ENCODE data around the gene PATJ. TPM values are rescaled to one million over a fixed set of nuclear protein-coding genes. Genes with fewer than 3 reads are reported as not detected.

PATJ gene
- polyA plus RNA-seq, 1 donor (not counting 4 experiments of a cell fraction or from before 2014, with no cell fraction given): 28.1 TPM

GRCh38 chr1:61816191-61816590 lies 73.9 kb downstream of the PATJ start:
- Histone ChIP-seq H3K36me3 (ENCODE audit: control insufficient read depth in 2 of 2, extremely low read depth in 1 of 2, insufficient read depth in 2 of 2, low read length in 2 of 2) (peaks cover 9 to 15% of the 10 kb centered on the region in 2 experiments), H3K9ac (ENCODE audit: control insufficient read depth, extremely low read depth, insufficient read depth, low read length) (no peak overlapping the region), H3K4me1 (ENCODE audit: control insufficient read depth, extremely low read depth, insufficient read depth, low read length) (no peaks in the 10 kb centered on the region), H3K4me3 (ENCODE audit: control insufficient read depth in 2 of 3, extremely low read depth in 1 of 3, insufficient read depth in 2 of 3, low read depth in 1 of 3, low read length in 3 of 3) (no peak overlapping the region), H3K4me2 (ENCODE audit: control insufficient read depth, extremely low read depth, insufficient read depth, low read depth, low read length) (no peak overlapping the region), H2AFZ (ENCODE audit: control insufficient read depth, low read length) (no peak overlapping the region), H3K9me3 (ENCODE audit: control insufficient read depth, low read depth, low read length) (no peaks in the 10 kb centered on the region), H4K20me1 (ENCODE audit: control insufficient read depth, extremely low read depth, insufficient read depth, low read length) (no peaks in the 10 kb centered on the region), H3K9me1 (ENCODE audit: control insufficient read depth, extremely low read depth, insufficient read depth, low read length) (no peaks in the 10 kb centered on the region), H3K27me3 (ENCODE audit: control insufficient read depth, extremely low read depth, insufficient read depth, low read length) (no peaks in the 10 kb centered on the region), H3K79me2 (ENCODE audit: control insufficient read depth, insufficient read depth, low read length) (no peaks in the 10 kb centered on the region), H3K27ac (ENCODE audit: control insufficient read depth, insufficient read depth, low read length) (no peak overlapping the region)
- TF ChIP-seq, protein P1, sequence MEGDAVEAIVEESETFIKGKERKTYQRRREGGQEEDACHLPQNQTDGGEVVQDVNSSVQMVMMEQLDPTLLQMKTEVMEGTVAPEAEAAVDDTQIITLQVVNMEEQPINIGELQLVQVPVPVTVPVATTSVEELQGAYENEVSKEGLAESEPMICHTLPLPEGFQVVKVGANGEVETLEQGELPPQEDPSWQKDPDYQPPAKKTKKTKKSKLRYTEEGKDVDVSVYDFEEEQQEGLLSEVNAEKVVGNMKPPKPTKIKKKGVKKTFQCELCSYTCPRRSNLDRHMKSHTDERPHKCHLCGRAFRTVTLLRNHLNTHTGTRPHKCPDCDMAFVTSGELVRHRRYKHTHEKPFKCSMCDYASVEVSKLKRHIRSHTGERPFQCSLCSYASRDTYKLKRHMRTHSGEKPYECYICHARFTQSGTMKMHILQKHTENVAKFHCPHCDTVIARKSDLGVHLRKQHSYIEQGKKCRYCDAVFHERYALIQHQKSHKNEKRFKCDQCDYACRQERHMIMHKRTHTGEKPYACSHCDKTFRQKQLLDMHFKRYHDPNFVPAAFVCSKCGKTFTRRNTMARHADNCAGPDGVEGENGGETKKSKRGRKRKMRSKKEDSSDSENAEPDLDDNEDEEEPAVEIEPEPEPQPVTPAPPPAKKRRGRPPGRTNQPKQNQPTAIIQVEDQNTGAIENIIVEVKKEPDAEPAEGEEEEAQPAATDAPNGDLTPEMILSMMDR (optimal IDR thresholded peaks at IDR 0.05 in 1 of 3, IDR thresholded peaks at IDR 0.05 in 1 of 3, conservative IDR thresholded peaks at IDR 0.05 in 1 of 3; ENCODE audit: extremely low read depth in 1 of 3, insufficient read depth in 2 of 3, low read length in 3 of 3): no peak
- TF ChIP-seq EZH2 (IDR thresholded peaks at IDR 0.05; ENCODE audit: low read length): no peak
- no peak for DNase-seq (ENCODE audit: low read depth, low spot score)
- no peak for FAIRE-seq
- dilution Hi-C loops (cut with MboI; ENCODE audit: extremely low pct_ligation_motif_present, low sequenced_read_pairs): no loop called here

DNA sequence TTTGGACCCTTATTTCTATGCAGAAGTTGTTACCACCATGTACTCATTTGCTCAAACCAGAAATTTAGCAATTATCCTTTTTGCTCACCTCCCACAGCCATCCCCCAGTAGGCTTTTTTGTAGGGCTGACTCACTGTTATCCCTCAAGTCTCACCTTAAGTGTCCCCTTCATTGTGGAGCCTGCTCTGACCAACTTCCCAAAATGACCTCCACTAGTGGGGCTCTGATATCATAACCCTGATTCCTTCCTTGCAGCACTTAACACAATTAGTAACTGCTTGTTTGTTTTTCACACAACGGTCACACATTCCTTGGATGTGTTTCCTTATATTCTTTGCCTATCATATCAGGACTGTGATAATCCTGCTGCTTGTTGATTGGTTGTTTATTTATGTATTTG lies 76.7 kb downstream of the PATJ start:
- no peaks in the 10 kb centered on the region for H3K4me1 ChIP-seq (ENCODE audit: control insufficient read depth, extremely low read depth, insufficient read depth, low read length)
- H3K4me3 ChIP-seq (ENCODE audit: control insufficient read depth in 2 of 3, extremely low read depth in 1 of 3, insufficient read depth in 2 of 3, low read depth in 1 of 3, low read length in 3 of 3): no peak overlapping the region
- TF ChIP-seq, protein P1 (optimal IDR thresholded peaks at IDR 0.05 in 1 of 3, IDR thresholded peaks at IDR 0.05 in 1 of 3, conservative IDR thresholded peaks at IDR 0.05 in 1 of 3; ENCODE audit: extremely low read depth in 1 of 3, insufficient read depth in 2 of 3, low read length in 3 of 3): no peak
- TF ChIP-seq EZH2 (IDR thresholded peaks at IDR 0.05; ENCODE audit: low read length): no peak
- peaks cover 14 to 16% of the 10 kb centered on the region in 2 experiments for H3K36me3 ChIP-seq (ENCODE audit: control insufficient read depth in 2 of 2, extremely low read depth in 1 of 2, insufficient read depth in 2 of 2, low read length in 2 of 2)
- dilution Hi-C loops (cut with MboI; ENCODE audit: extremely low pct_ligation_motif_present, low sequenced_read_pairs): no loop called here
- H3K27me3 ChIP-seq (ENCODE audit: control insufficient read depth, extremely low read depth, insufficient read depth, low read length): no peaks in the 10 kb centered on the region
- H3K9me1 ChIP-seq (ENCODE audit: control insufficient read depth, extremely low read depth, insufficient read depth, low read length): no peaks in the 10 kb centered on the region
- H4K20me1 ChIP-seq (ENCODE audit: control insufficient read depth, extremely low read depth, insufficient read depth, low read length): no peaks in the 10 kb centered on the region
- H3K27ac ChIP-seq (ENCODE audit: control insufficient read depth, insufficient read depth, low read length): no peak overlapping the region
- no peaks in the 10 kb centered on the region for H3K79me2 ChIP-seq (ENCODE audit: control insufficient read depth, insufficient read depth, low read length)
- no peaks in the 10 kb centered on the region for H3K9me3 ChIP-seq (ENCODE audit: control insufficient read depth, low read depth, low read length)
- FAIRE-seq (no peak), DNase-seq (ENCODE audit: low read depth, low spot score) (no peak)
- no peak overlapping the region for H2AFZ ChIP-seq (ENCODE audit: control insufficient read depth, low read length)
- no peak overlapping the region for H3K4me2 ChIP-seq (ENCODE audit: control insufficient read depth, extremely low read depth, insufficient read depth, low read depth, low read length)
- no peak overlapping the region for H3K9ac ChIP-seq (ENCODE audit: control insufficient read depth, extremely low read depth, insufficient read depth, low read length)

Measured in keratinocyte (primary cell).